Measurements from ENCODE around the gene PRSS33. TPM values are rescaled to one million over a fixed set of nuclear protein-coding genes. Genes with fewer than 3 reads are reported as not detected.

PRSS33 gene, protein sequence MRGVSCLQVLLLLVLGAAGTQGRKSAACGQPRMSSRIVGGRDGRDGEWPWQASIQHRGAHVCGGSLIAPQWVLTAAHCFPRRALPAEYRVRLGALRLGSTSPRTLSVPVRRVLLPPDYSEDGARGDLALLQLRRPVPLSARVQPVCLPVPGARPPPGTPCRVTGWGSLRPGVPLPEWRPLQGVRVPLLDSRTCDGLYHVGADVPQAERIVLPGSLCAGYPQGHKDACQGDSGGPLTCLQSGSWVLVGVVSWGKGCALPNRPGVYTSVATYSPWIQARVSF
- total RNA-seq: not detected
- long read RNA-seq: 0 reads

DNA sequence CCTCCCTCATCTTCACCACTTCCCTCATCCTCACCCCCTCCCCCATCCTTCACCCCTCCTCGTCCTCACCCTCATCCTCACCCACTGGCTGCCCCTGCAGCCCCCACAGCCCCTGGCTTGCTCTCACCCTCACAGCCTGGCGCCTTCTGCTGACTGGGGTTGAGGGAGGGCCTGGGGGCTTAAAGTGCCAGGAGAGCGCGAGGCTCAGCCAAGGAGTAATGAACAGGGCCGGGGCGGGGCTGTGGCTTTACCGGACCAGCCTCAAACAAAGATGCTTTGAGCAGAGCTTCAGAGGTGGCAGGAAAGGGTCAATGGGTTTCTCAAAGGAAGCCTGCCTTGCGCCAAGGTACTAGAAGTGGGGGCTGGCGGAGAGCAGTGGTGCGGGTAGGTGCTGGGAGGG lies at the start of gene PRSS33:
PRSS33 (minus strand) TSS at position 155 of the 400 bp plus-strand sequence. CDS start 1,013 bp downstream, outside the sequence.
- Histone ChIP-seq H3K4me3 (no peak within 1 kb of the TSS), H3K9me3 (replicated peaks) (no peaks in the 10 kb centered on the region), H3K27ac (replicated peaks) (no peak within 1 kb of the TSS), H3K27me3 (ENCODE audit: low read depth) (peaks cover 92% of the 10 kb centered on the region), H3K4me1 (peaks cover 10% of the 10 kb centered on the region), H3K36me3 (no peaks in the 10 kb centered on the region)
- intact Hi-C loops (cut with micrococcal nuclease): no loop called here
- TF ChIP-seq, protein P1, sequence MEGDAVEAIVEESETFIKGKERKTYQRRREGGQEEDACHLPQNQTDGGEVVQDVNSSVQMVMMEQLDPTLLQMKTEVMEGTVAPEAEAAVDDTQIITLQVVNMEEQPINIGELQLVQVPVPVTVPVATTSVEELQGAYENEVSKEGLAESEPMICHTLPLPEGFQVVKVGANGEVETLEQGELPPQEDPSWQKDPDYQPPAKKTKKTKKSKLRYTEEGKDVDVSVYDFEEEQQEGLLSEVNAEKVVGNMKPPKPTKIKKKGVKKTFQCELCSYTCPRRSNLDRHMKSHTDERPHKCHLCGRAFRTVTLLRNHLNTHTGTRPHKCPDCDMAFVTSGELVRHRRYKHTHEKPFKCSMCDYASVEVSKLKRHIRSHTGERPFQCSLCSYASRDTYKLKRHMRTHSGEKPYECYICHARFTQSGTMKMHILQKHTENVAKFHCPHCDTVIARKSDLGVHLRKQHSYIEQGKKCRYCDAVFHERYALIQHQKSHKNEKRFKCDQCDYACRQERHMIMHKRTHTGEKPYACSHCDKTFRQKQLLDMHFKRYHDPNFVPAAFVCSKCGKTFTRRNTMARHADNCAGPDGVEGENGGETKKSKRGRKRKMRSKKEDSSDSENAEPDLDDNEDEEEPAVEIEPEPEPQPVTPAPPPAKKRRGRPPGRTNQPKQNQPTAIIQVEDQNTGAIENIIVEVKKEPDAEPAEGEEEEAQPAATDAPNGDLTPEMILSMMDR (IDR thresholded peaks at IDR 0.05; ENCODE audit: borderline replicate concordance): no peak
- no peak for DNase-seq

DNA sequence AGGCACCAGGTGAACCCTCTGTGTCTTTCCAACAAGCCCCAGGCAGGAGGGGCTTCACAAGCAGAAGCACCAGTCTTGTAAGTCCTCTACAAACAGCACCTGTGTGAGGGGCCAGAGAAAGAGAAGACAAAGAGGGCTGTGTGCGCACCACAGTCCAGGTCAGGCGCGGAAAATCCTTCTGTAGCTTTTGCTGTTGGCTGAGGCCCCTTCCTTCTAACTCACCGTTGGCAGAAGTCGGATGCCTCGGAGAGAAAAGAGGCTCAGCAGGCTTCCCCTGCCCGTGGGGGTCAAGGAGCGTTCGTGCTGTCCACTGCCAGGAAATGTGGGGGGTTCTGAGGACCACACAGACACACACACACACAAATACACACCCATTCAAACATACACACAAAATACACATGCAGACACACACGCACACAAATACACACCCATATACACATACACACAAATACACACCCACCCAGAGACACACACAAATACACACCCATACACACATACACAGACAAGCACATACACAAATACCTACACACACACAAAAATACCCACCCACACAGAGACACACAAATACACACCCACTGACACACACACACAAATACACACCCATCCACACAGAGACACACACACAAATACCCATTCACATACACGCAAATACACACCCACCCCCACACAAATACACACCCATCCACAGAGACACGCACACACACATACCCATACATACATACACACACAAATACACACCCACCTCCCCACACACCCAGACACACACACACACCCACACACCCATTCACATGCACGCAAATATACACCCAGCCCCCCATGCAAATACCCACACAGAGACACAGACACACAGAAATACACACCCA lies 49.5 kb upstream of the PRSS33 start:
- no peak overlapping the region for H3K4me3 ChIP-seq
- intact Hi-C loops (cut with micrococcal nuclease): no loop called here
- TF ChIP-seq, protein P1 (IDR thresholded peaks at IDR 0.05; ENCODE audit: borderline replicate concordance): no peak
- peaks cover 7% of the 10 kb centered on the region for H3K4me1 ChIP-seq
- no peaks in the 10 kb centered on the region for H3K9me3 ChIP-seq (replicated peaks)
- no peak for DNase-seq
- H3K27ac ChIP-seq (replicated peaks): no peak overlapping the region
- H3K27me3 ChIP-seq (ENCODE audit: low read depth): peaks cover 71% of the 10 kb centered on the region
- no peaks in the 10 kb centered on the region for H3K36me3 ChIP-seq

DNA sequence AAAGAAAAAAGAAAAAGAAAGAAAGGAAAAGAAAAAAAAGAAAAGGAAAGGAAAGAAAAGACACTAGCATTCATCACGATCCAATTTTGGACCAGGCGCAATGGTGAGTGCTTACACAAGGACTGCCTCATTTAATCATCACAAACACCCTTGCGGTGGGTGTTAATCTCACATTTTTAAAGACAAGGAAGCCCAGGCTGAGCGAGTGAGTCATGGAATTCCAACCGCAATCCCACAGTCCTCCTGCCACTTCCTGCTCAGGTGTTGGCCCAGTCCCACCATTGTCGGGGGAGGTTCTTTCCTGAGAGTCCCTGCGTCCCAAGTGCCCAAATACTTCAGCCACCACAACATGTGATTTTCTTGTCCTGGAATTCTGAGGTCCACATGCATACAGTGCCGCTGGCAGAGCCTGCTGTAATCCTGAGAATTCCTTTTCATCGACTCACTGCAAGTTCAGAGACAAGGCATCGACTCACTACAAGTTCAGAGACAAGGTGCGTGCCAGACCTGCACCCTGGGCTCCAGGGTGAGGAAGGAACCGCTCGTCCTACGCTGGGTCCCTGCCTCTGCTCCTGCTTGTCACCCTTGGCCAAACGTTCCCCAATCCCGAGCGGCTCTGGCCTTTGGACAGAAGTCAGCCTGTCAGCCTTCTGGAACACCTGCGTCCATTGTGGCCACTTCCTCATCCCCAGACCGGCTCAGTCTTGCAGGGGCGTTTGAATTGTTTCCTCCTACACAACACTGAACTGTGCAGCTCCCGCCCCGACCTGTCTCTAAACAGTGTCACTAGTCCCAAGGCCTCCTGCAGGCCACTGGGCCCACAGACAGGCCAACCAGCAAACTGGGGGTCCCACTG lies 48.5 kb upstream of the PRSS33 start:
- Histone ChIP-seq H3K4me3 (no peak overlapping the region), H3K4me1 (no peaks in the 10 kb centered on the region), H3K27me3 (ENCODE audit: low read depth) (peaks cover 71% of the 10 kb centered on the region), H3K27ac (replicated peaks) (no peak overlapping the region), H3K36me3 (no peaks in the 10 kb centered on the region), H3K9me3 (replicated peaks) (no peaks in the 10 kb centered on the region)
- TF ChIP-seq, protein P1 (IDR thresholded peaks at IDR 0.05; ENCODE audit: borderline replicate concordance): no peak
- DNase-seq: no peak
- intact Hi-C loops (cut with micrococcal nuclease): no loop called here

DNA sequence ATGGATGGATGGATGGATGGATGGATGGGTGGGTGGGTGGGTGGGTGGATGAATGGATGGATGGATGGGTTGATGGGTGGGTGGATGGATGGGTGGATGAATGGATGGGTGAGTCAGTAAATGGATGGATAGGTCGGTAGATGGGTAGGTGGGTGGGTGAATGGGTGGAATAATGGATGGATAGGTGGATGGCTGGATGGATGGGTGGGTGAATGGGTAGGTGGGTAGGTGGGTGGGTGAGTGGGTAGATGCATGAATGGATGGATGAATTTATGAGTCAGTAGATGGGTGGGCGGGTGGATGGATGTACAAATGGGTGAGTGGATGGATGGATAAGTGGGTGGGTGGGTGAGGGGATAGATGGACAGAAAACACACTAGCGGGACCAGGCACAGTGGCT lies 47.6 kb upstream of the PRSS33 start:
- H3K4me1 ChIP-seq: no peaks in the 10 kb centered on the region
- TF ChIP-seq, protein P1 (IDR thresholded peaks at IDR 0.05; ENCODE audit: borderline replicate concordance): no peak
- H3K9me3 ChIP-seq (replicated peaks): no peaks in the 10 kb centered on the region
- intact Hi-C loops (cut with micrococcal nuclease): no loop called here
- no peak overlapping the region for H3K27ac ChIP-seq (replicated peaks)
- H3K27me3 ChIP-seq (ENCODE audit: low read depth): peaks cover 71% of the 10 kb centered on the region
- H3K4me3 ChIP-seq: no peak overlapping the region
- no peak for DNase-seq
- H3K36me3 ChIP-seq: no peaks in the 10 kb centered on the region

DNA sequence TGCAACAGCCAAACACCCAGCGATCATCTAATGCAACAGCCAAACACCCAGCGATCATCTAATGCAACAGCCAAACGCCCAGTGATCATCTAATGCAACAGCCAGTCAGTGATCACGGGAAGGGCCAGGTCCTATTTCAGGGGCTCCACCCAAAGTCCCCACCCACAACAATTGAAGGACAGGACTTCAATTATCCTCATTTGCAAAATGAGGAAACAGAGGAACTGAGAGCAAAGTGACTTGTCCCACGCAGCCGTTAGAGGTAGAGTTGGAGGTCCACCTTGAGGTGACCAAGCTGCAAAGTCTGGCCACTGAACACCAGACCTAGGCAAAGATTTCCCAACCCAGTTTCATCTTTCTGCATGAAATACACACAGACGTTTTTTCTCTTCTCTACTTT lies 46.4 kb upstream of the PRSS33 start:
- TF ChIP-seq, protein P1 (IDR thresholded peaks at IDR 0.05; ENCODE audit: borderline replicate concordance): no peak
- Histone ChIP-seq H3K36me3 (no peaks in the 10 kb centered on the region), H3K27ac (replicated peaks) (no peak overlapping the region), H3K9me3 (replicated peaks) (no peaks in the 10 kb centered on the region), H3K27me3 (ENCODE audit: low read depth) (peaks cover 71% of the 10 kb centered on the region), H3K4me1 (no peaks in the 10 kb centered on the region), H3K4me3 (no peak overlapping the region)
- intact Hi-C loops (cut with micrococcal nuclease): no loop called here
- no peak for DNase-seq

Data from left ventricle myocardium inferior (tissue), 1 donor.